RWPE2 (cell line): ENCODE results near the gene GATAD1.

Source experiments
- ATAC-seq: fragments of 200-7000 bp; cut with Tn5 transposase; 3 replicates; pipeline ENCODE4 v1.9.1; 2021; ENCODE audit warnings: low read depth
- DNase-seq: peaks from one replicate; pipeline ENCODE4 v3.0.0-alpha.2; 2020; ENCODE audit warnings: low spot score
- H3K27ac ChIP-seq: fragments of 450-650 bp; 2 replicates; pipeline ENCODE4 v1.5.1; 2017; ENCODE audit warnings: mild to moderate bottlenecking; ENCODE audit not compliant: poor library complexity, severe bottlenecking
- H3K27me3 ChIP-seq: fragments of 250-450 bp; sonication (Bioruptor Pico); 2 replicates; pipeline ENCODE4 v1.5.1; 2021; ENCODE audit warnings: mild to moderate bottlenecking, moderate library complexity; ENCODE audit not compliant: insufficient read depth, poor library complexity, severe bottlenecking
- H3K36me3 ChIP-seq: fragments of 250-450 bp; sonication (Bioruptor Pico); 2 replicates; pipeline ENCODE4 v1.5.1; 2020; ENCODE audit warnings: low read depth, mild to moderate bottlenecking, moderate library complexity
- H3K4me1 ChIP-seq: fragments of 250-450 bp; sonication (Bioruptor Pico); 2 replicates; pipeline ENCODE4 v1.5.1; 2021; ENCODE audit warnings: mild to moderate bottlenecking, moderate library complexity; ENCODE audit not compliant: insufficient read depth, poor library complexity, severe bottlenecking
- H3K4me3 ChIP-seq: fragments of 250-450 bp; sonication (Bioruptor Pico); 2 replicates; pipeline ENCODE4 v1.5.1; 2021; ENCODE audit warnings: mild to moderate bottlenecking, moderate library complexity; ENCODE audit not compliant: severe bottlenecking
- H3K9me3 ChIP-seq: fragments of 250-450 bp; sonication (Bioruptor Pico); 2 replicates; pipeline ENCODE4 v1.5.1; 2021; ENCODE audit warnings: mild to moderate bottlenecking, moderate library complexity; ENCODE audit not compliant: severe bottlenecking
- CTCF ChIP-seq: fragments of 450-650 bp; IDR thresholded peaks from one replicate; pipeline ENCODE4 v1.5.1; 2017; ENCODE audit warnings: mild to moderate bottlenecking, moderate library complexity; ENCODE audit not compliant: poor library complexity, severe bottlenecking

Gene GATAD1

GRCh38 chr7:92413550-92413949 lies 33.7 kb upstream of the GATAD1 start:
- Histone ChIP-seq H3K4me1 (no peaks in the 10 kb centered on the region), H3K4me3 (no peak overlapping the region), H3K27me3 (peaks cover 3% of the 10 kb centered on the region), H3K9me3 (no peaks in the 10 kb centered on the region), H3K27ac (no peak overlapping the region), H3K36me3 (no peaks in the 10 kb centered on the region)
- no peak for DNase-seq
- ATAC-seq = no peak
- TF ChIP-seq CTCF = no peak

GRCh38 chr7:92415225-92415624 lies 32.1 kb upstream of the GATAD1 start:
- Histone ChIP-seq H3K9me3 (no peaks in the 10 kb centered on the region), H3K27me3 (peaks cover 3% of the 10 kb centered on the region), H3K4me1 (no peaks in the 10 kb centered on the region), H3K27ac (no peak overlapping the region), H3K4me3 (no peak overlapping the region), H3K36me3 (no peaks in the 10 kb centered on the region)
- ATAC-seq (no peak), DNase-seq (no peak)
- no peak for TF ChIP-seq CTCF

GRCh38 chr7:92417913-92418312 lies 29.4 kb upstream of the GATAD1 start:
- H3K27ac ChIP-seq = no peak overlapping the region
- ATAC-seq = no peak
- no peaks in the 10 kb centered on the region for H3K9me3 ChIP-seq
- no peak overlapping the region for H3K4me3 ChIP-seq
- no peaks in the 10 kb centered on the region for H3K4me1 ChIP-seq
- no peaks in the 10 kb centered on the region for H3K36me3 ChIP-seq
- peaks cover 3% of the 10 kb centered on the region for H3K27me3 ChIP-seq
- DNase-seq = no peak
- no peak for TF ChIP-seq CTCF

- DNase-seq (no peak), ATAC-seq (no peak)
- Histone ChIP-seq H3K9me3 (no peaks in the 10 kb centered on the region), H3K4me1 (no peaks in the 10 kb centered on the region), H3K36me3 (no peaks in the 10 kb centered on the region), H3K27ac (no peak overlapping the region), H3K4me3 (no peak overlapping the region), H3K27me3 (no peaks in the 10 kb centered on the region)
- TF ChIP-seq CTCF = no peak
Observed at GRCh38 chr7:92421676-92422435, 25.4 kb upstream of the GATAD1 start.

- DNase-seq (no peak), ATAC-seq (no peak)
- no peaks in the 10 kb centered on the region for H3K27me3 ChIP-seq
- H3K36me3 ChIP-seq = no peaks in the 10 kb centered on the region
- H3K9me3 ChIP-seq = no peaks in the 10 kb centered on the region
- H3K4me3 ChIP-seq = no peak overlapping the region
- H3K4me1 ChIP-seq = no peaks in the 10 kb centered on the region
- no peak overlapping the region for H3K27ac ChIP-seq
- TF ChIP-seq CTCF = no peak
Observed at GRCh38 chr7:92422926-92423325, 24.4 kb upstream of the GATAD1 start.
